ENCODE results near the gene PJA1. TPM values are rescaled to one million over a fixed set of nuclear protein-coding genes. Genes with fewer than 3 reads are reported as not detected.

The PJA1 gene
- polyA plus RNA-seq, 4 donors: 88.0 to 112 (median 103) TPM

DNA sequence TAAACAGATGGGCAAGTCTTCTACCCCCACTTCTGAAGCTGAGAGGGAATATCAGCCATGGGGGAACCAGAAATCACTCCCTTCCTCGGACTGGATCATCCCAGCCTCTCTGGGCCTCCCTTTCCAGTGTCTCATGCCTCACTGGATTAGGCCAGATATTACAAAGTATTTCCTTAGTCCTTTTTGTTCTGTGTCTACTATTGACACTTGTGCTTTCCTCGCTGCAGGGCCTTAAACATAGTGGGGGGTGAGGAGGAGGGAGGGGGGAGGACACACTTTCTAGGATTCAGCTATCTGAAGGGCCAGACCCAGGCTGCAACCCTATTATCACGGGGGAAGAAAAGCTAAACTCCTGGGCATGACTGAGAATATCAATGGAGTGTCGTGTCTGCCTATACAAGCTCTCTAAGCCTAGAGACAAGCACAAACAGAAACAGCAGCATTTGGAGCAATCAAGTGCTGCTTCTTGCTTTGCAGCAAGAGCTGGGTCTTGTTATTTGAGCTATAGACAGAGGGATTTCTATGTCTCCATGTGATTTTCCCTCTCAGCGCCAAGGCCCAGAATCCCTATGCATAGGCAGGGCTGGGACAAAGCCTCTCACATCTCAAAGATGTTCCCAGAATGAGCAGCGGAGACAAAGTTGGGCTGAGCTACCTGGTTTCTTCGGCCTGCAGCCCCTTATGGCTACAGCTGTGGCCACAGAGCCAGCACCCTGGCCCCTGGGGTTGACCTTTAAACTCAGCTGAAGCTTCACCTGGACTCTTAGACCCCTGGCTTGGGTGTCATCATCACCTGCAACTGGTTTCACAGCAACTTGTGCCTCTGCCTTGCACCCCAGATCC, 20.2 kb downstream of the PJA1 start:
- DNase-seq (ENCODE audit: low read depth in 4 of 4, low spot score in 3 of 4): no peak

DNA sequence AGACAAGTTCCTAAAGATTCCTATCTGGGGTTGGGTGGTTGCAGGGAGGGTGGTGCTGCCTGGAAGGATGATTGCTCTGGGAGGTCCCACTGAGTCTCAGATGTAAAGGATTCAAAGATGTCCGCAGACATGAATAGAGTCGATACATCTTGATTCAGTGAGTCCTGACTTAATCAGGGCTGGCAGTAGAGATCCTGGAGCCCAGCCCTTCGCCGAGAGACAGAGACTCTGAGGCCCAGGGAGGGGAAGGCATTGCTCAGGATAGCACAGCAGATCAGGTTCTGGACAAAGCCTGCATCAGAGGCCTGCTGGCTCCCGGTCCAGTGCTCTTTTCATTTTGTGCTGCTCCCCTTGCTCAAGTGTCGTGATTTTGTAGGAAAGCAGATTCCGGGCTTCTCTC, 21.7 kb downstream of the PJA1 start:
- DNase-seq (ENCODE audit: low read depth in 4 of 4, low spot score in 3 of 4): no peak

DNA sequence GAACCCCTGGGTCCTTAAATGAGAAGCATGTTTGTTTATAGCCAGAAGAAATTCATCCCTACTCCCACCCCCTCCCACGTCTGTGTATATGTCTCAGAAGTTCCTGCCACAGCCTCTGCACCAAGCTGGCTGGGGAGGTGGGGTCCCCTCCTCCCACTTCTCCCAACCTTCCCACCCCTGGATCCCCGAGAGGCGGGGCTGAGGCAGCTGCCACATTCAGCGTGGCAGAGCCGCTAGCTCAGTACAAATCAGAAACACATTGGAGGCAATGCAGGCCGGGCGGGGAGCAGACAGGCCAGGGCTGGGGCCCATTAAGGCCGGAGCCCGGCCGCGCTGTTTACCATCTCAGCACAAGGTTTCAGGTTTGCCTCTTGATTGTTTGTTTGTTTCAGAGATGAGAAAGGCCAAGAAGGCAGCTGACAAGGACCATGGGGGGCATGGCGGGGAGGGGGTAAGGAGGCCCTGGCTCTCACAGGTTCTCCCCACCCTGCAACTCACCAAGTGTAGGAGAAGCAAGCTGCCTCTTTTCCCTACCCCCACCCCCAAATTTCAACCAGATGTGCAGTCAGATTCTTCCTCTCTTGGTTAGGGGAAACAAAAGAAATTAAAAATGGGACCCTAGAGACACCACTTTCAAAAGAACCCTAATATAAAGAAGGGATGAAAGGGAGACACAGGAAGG, 22.3 kb downstream of the PJA1 start:
- no peak for DNase-seq (ENCODE audit: low read depth in 4 of 4, low spot score in 3 of 4)

DNA sequence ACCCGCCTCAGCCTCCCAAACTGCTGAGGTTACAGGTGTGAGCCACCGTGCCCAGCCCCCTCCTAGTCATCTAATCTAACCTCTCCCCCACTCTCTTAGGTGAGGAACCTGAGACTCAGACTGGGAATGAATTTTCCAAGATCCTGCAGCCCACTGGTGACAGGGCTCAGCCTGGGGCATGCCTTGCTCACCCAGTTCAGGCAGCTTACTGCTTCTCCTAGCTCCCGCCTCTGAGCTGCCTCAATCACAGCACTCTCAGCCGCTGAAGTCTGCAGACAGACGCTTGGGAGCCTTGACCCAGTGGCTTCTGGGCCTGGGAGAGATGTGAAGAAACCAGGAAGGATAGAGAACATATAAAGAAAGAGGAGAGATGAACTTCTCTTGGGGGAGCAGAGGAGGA, 24.4 kb downstream of the PJA1 start:
- no peak for DNase-seq (ENCODE audit: low read depth in 4 of 4, low spot score in 3 of 4)

DNA sequence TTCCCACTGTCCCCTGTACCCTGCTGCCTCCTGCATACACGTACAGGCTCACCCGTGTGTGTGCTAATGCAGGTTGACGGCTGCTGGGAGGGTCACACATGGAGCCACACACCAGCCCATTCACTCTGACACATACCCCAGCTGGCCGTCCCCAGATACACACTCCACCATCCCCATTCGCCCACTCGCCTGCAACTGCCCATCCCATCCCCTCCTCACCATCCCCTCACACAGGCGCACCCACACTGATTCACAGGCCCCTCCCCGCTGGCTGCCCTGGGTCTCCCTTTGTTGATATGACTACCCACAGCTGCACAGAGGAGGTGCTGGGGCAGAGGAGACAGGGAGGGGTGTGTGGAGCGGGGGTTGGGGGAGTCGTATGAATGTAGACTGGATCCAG, 25.7 kb downstream of the PJA1 start:
- no peak for DNase-seq (ENCODE audit: low read depth in 4 of 4, low spot score in 3 of 4)

DNA sequence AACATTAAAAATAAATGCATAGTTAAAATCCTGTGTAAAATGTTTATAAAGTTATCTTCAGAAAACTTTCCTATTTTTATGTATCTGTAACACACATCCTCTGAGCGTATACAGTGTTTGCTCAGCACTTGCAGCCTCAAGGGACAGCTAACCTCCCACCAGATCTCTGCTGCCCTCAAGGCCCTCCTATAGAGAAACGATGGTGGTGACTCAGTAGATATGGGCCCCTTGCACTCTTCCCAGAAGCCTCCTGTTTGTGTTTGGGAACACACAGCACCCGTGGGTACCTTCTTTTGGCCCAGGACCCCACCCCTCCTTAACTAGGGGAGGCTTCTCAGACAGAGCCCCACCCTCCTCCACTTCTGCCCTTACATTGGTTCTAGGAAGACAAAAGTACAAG, 26.7 kb downstream of the PJA1 start:
- DNase-seq (ENCODE audit: low read depth in 4 of 4, low spot score in 3 of 4): no peak

DNA sequence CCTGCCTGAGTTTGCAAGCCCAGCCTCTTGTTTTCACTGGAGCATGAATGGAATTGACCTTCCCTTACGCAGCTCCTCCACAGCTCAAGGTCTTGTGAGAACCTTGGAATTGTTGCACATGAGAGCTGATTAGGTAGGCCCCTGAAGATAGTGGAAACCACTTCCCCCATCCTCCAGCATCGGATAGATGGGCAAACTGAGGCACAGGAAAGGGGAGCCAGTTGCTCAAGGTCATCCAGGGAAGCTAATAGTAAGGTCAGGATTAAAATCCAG, 27.2 kb downstream of the PJA1 start:
- DNase-seq (ENCODE audit: low read depth in 4 of 4, low spot score in 3 of 4): no peak

DNA sequence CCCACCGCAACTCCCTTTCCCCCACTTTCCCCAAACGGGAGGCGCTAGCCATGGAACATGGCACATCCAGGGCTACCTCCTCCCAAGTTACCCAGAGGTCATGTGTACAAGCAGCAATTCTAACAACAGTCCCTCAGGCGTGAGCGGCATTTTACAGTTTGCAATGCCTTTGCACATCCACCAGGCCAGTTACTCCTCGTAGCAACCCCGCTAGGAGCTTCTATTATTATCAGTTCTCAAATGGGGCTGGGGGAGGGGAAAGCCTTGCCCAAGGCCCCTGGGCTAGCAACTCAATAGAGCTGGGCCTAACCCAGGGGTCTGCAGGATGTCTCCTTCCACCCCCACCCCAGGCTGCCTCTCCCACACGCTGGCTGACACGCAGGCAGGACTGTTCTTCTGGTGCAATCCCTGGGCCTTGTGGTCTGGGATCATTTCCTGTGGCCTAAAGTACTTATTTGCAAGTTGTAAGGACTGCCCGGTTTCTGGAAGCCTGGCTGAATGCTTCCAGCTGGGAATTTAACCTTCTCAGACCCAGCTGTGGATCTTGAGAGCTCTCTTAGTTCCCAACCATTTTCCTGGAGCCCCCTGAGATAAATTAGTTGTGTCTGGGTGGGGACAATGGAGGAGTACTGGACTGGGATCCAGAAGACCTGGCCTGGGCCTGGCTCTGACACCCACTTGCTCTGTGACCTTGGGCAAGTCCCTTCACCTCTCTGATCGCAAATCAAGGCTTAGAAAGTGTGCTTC, 27.7 kb downstream of the PJA1 start:
- no peak for DNase-seq (ENCODE audit: low read depth in 4 of 4, low spot score in 3 of 4)

DNA sequence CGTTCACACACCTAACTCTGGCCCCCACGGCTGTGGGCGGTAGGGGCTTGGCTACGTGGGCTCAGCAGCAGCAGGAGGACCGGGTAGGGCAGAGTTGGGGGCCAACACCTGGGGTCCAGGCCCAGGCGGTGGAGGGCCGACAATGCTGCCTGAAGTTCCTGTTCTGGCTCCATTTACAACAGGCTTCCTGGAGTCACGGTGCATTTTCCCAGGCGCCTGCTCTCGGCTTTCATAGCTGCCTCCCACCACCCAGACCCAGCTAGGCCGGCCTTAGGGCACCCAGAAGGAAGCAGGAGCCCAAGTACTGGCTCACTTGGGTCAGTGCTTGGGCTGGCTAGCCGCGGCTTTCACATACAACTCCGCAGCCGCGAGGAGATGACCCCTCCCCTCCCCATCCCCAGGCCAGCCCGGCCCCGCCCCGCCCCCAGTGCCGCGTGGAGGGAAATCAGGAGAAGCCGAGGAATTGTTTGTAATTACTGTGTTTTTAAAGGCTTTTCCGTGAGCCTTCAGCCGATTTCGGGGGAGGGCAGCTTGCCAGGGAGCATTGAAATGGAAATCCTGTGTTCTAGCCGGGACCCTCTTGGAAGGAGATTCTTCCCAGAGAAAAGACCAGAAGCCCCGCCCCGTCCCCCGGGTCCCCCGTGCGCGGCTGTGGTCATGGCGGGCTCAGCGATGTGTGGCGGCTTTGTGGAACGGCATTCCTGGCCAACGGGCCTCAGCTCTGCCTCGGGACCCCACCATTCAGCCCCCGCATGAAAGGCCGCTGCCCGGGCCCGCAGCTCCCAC, 28.5 kb downstream of the PJA1 start:
- DNase-seq (ENCODE audit: low read depth in 4 of 4, low spot score in 3 of 4): no peak

DNA sequence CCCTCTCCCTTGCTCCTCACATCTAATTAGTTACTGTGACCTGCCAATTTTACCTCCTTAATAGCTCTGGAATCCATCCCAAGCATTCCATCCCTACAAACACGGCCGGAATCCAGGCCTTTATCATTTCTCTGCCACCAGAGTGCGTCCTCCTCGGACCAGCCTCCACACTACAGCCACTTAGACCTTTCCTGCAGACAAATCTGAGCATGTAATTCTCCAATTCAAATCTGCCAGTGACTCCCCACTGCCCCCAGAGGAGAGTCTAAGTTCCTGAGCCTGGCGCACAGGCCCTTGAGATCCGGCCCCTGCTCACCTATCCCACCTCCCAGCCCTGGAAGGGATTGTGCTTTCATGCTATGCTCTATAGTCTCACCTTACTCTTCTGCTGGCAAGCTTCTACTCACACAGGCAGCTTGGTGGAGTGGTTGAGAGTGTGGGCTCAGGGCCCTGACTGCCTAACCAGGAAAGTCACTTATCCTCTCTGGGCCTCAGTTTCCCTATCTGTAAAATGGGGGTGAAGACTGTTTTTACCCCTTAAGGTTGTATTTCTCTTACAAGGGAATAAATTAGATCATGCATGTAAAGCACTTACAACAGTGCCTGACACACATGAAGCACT, 31.2 kb downstream of the PJA1 start:
- no peak for DNase-seq (ENCODE audit: low read depth in 4 of 4, low spot score in 3 of 4)

DNA sequence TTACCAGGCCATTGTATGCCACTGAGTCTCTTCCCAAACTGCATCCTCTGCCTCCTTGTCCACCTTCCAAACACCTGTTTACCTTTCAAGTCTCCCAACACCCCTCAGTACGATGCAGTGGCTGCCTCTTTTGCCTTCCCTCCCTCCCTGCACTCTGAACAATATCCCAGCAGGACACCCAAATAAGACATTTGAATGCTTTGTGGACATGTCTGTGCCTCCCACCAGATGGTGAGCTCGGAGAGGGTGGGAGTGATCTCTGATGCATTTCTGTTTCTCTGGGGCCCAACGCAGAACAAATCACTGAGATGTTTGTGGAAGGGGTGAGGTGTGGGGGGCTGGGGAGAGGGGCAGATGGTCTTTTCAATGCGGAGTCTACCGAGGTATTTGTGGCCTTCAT, 33.4 kb downstream of the PJA1 start:
- DNase-seq (ENCODE audit: low read depth in 4 of 4, low spot score in 3 of 4): no peak

DNA sequence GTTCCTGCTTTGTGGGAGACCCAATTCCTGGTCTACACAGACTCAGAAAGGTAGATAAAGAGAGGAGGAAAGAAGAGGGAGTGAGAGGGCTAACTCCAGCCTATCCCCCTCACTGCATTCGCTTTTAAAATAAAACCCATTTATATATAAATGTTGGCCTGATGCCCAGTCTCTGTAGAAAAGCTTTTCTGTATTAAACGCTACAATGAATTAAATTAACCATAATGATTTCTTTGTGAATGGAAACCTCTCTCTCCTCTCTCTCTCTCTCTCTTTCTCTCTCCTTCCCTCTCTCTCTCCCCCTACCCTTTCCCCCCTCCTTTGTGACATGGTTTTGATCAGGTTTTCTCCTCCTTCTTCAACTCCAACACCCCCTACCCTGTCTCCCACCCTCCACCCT, 34.8 kb downstream of the PJA1 start:
- no peak for DNase-seq (ENCODE audit: low read depth in 4 of 4, low spot score in 3 of 4)

DNA sequence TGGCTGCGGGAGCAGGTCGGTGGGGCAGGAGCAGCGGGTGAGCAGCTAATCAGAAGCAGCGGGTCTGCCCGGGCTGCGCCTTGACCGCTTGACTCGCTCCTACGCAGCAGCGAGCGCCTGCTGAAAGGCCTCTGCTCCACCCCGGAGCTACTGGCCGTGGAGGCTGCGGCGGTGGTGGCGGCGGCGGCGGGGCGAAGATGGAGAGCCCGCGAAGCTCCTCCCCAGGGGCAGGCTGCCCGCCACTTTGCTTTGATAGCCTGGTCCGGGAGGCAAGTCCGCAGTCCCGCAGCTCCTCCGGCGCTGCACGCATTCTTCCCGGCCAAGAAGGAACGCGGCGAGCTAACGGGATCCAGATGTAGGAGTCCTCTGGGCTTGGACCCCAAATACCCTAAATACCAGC, 36.7 kb downstream of the PJA1 start:
- DNase-seq (ENCODE audit: low read depth in 4 of 4, low spot score in 3 of 4): no peak

DNA sequence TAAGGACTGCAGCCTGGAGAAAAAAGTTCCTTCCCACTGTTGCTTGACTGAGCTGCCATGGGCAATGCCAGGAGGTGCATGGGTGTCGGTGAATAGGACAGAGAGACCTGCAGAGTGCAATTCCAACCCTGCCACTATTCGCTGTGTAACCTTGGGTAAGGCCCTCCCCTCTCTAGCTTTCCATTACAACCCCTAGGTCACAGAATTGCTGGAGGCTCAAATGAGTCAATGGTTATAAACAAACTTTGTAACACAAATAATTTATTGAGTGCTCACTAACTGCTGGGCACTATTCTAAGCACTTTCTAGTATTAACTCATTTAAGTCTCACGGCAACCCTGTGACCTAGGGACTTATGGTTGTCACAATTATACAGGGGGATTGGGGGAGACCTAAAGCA, 37.8 kb downstream of the PJA1 start:
- DNase-seq (ENCODE audit: low read depth in 4 of 4, low spot score in 3 of 4): no peak

DNA sequence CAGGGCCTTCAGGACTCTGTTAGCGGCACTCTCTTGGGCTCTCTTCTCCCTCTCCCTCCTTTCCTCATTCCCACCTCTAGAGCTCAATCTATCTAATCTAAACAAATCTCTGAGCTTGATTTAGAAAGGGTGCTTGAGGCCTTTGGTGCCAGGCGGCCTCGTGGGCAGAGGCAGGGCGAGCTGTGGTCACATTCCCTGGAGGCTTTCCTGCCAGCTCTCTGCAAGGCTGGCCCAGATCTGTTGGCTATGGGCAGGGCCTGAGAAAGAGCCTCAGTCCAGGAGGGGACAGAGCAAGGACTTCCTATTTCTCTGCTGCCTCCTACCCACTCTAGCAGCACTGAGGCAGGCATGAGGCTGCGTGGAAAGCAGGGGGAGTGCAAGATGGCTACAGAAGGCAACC, 38.6 kb downstream of the PJA1 start:
- DNase-seq (ENCODE audit: low read depth in 4 of 4, low spot score in 3 of 4): no peak

DNA sequence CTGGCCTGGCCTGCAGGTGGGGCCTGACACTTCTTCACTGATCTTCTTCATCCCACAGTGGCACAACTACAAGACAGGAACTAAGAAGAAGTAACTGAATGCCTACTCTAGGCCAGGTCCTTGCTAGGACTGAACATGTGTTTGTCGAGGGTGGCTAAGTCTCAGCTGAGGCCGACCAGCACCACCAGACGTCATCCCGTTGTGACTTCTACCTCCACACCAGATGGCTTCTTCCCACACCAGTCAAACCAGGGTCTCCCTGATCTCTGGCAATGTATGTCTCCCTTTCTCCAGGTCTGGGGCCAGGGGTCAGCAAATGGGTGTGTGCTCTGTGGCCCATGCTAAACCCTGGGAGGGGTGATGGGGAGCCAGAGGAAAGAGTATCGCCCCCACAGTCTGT, 40.2 kb downstream of the PJA1 start:
- no peak for DNase-seq (ENCODE audit: low read depth in 4 of 4, low spot score in 3 of 4)

DNA sequence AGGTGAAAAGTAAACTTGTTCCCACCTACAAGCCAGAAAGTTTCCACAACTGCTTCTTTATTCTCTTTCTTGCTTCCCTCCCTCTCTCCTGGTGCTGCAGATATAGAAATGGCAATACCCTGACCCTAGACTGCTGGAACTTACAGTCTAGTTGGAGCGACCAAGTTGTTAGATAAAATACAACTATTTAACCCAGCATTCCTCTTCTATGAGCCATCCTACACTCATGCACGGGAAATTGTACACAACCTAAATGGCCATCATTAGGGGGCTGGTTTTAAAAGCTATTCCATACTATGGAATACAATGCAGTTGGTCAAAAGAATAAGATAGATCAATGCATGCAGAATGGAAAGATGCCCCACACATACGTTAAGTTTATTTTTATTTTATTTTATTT, 41.1 kb downstream of the PJA1 start:
- DNase-seq (ENCODE audit: low read depth in 4 of 4, low spot score in 3 of 4): no peak

DNA sequence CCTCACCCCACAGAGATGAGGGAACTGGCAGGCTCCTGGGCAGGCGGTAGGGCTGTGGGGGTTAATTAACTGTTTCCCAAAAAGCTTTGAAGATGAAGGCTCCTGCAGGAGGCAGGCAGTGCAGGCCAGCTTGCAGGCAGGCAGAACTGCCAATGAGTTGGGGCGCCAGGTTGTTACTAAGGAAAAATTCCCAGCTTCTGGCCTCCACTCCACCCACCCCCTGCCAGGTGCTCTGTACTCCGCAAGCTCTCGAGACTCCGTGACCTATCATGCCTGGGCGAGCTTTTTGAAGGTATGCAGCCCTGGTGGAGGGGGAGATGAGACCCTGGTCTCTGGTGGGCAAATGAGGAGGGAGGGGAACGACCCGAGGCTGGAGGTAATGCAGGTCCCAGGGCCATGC, 41.8 kb downstream of the PJA1 start:
- DNase-seq (ENCODE audit: low read depth in 4 of 4, low spot score in 3 of 4): no peak

DNA sequence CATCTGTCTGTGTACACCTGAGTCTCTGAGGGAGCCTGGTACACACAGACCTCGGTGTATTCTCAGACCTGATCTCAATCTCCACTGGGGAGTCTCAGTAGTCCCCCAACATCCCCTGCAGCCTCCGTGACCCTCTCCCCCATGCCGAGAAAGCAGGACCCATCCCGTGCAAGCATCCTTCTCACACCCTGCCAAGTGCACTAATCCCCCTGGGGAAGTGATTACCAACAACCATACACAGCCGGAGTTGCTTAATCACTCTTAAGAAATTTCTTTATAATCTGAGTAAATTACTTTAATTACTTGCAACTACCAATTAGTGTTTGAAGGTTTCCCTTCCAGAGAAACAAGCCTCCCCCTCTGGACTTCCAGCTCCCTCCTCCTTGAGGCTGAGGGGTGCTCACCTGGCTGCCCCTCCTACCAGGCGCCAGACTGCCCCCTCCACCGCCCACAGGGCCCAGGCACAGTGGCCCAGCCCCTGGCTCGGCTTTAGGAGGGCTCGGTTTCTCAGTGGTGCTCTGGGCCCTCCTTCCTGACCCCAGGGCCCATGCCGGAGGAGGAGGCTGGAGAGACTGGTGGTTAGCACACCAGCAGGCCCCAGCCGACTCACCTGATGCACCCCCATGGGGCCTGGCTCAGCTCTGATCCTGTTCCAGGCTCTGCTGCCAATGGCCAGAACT, 43.8 kb downstream of the PJA1 start:
- DNase-seq (ENCODE audit: low read depth in 4 of 4, low spot score in 3 of 4): no peak

DNA sequence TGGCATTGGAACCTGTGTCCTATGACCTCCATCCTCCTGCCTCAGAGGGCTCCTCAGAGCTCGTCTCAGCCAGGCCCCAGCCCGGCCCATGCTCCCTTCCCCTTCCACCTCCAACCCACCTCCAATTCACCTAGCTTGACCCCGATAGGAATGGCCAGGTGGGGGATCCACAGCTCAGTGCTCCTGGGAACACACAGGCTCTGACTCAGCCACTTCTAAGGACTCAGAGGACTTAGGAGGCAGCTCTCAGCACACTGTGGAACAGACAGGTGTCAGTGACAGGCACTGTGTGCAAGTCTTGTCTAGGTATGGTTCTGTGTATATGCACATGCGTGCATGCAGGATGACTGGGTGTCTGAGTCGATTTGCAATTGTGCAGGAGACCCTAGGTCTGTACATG, 44.8 kb downstream of the PJA1 start:
- no peak for DNase-seq (ENCODE audit: low read depth in 4 of 4, low spot score in 3 of 4)
